A549 (cell line): ENCODE data around the gene THAP3.

Source experiments
- CBX8 ChIP-seq: fragments of 200-600 bp; sonication (generic); IDR thresholded peaks from 2 replicates; pipeline ENCODE4 v1.6.1; 2016
- MYC ChIP-seq: IDR thresholded peaks from 2 replicates; pipeline ENCODE4 v1.6.1; 2012; ENCODE audit warnings: mild to moderate bottlenecking, inconsistent platforms, low read length, improper control_type of control experiment, borderline replicate concordance
- NR3C1 ChIP-seq: fragments of >200 bp; sonication (Bioruptor Twin); formaldehyde crosslinking; IDR thresholded peaks from 3 replicates; pipeline ENCODE4 v1.6.1; 2017
- PHF8 ChIP-seq: fragments of 200-600 bp; sonication (generic); IDR thresholded peaks from 2 replicates; pipeline ENCODE4 v1.6.1; 2016; ENCODE audit warnings: low read depth, mild to moderate bottlenecking, antibody characterized with exemption, moderate library complexity, borderline replicate concordance
- POLR2A ChIP-seq: IDR thresholded peaks from 2 replicates; pipeline ENCODE4 v1.6.1; 2012; ENCODE audit warnings: mild to moderate bottlenecking, low read length
- RAD21 ChIP-seq, 2 experiments: fragments of >200 bp in 1 of 2; sonication (Bioruptor Twin) in 1 of 2; formaldehyde crosslinking in 1 of 2; IDR thresholded peaks in 1 of 2; conservative IDR thresholded peaks in 1 of 2; 2 replicates in 1 of 2; 3 replicates in 1 of 2; pipeline ENCODE4 v1.6.1; 2012 to 2018; ENCODE audit warnings: inconsistent platforms in 1 of 2
- ZC3H11A ChIP-seq: fragments of 450-650 bp; IDR thresholded peaks from 2 replicates; pipeline ENCODE4 v1.6.1; 2014; ENCODE audit warnings: antibody characterized with exemption, mild to moderate bottlenecking
- ZNF302 ChIP-seq: fragments of 250-450 bp; sonication (Bioruptor Pico); IDR thresholded peaks from 2 replicates; pipeline ENCODE4 v1.9.0; 2021; ENCODE audit warnings: inconsistent platforms, mild to moderate bottlenecking, moderate library complexity
- TF ChIP-seq, protein P1 (sequence below): fragments of >200 bp; sonication (Bioruptor Twin); formaldehyde crosslinking; IDR thresholded peaks from 3 replicates; pipeline ENCODE4 v1.5.1; 2016
- TF ChIP-seq, protein P2 (sequence below): fragments of 450-650 bp; IDR thresholded peaks from 2 replicates; pipeline ENCODE4 v1.6.1; 2014; ENCODE audit warnings: antibody characterized with exemption

DNA sequence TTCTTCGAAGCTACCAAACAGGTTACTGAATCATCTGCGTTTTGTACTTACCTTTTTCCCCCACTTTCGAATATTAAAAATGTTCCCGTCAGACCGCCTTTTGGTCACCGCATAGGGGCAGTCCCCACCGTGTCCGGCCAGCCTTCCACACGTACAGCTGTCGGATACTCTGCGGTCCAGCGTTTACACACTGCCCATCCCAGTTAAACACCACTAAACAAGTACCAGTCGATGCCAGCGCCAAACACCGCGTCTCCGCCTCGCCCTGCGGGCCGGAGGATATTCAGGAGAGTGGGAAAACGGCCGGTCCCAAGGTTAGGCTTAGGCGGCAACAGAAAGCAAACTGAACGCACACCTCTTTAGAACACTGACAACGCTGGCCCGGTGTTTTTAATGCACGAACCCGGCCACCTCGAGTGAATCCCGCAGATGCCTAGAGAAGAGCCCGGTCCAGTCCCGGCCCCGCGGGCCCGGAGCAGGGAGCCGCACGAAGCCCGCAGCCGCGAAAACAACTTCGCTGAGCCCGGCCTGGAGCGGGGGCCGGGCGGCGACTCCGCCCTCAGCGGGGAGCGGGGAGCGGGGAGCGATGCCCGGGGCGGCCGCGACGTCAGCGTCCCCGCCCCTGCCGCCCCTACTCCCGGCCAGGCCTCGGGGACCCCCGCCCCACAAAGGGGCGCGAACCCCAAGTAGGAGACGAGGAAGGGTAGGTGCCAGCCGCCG is 11.9 kb upstream of the THAP3 start:
- TF ChIP-seq POLR2A: no peak
- TF ChIP-seq PHF8: no peak
- TF ChIP-seq, protein P1, sequence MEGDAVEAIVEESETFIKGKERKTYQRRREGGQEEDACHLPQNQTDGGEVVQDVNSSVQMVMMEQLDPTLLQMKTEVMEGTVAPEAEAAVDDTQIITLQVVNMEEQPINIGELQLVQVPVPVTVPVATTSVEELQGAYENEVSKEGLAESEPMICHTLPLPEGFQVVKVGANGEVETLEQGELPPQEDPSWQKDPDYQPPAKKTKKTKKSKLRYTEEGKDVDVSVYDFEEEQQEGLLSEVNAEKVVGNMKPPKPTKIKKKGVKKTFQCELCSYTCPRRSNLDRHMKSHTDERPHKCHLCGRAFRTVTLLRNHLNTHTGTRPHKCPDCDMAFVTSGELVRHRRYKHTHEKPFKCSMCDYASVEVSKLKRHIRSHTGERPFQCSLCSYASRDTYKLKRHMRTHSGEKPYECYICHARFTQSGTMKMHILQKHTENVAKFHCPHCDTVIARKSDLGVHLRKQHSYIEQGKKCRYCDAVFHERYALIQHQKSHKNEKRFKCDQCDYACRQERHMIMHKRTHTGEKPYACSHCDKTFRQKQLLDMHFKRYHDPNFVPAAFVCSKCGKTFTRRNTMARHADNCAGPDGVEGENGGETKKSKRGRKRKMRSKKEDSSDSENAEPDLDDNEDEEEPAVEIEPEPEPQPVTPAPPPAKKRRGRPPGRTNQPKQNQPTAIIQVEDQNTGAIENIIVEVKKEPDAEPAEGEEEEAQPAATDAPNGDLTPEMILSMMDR: no peak
- TF ChIP-seq ZC3H11A: no peak
- no peak for TF ChIP-seq NR3C1
- no peak for TF ChIP-seq MYC
- TF ChIP-seq, protein P2, sequence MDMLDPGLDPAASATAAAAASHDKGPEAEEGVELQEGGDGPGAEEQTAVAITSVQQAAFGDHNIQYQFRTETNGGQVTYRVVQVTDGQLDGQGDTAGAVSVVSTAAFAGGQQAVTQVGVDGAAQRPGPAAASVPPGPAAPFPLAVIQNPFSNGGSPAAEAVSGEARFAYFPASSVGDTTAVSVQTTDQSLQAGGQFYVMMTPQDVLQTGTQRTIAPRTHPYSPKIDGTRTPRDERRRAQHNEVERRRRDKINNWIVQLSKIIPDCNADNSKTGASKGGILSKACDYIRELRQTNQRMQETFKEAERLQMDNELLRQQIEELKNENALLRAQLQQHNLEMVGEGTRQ: no peak
- TF ChIP-seq ZNF302: no peak
- TF ChIP-seq RAD21 (conservative IDR thresholded peaks at IDR 0.05 in 1 of 2, IDR thresholded peaks at IDR 0.05 in 1 of 2): no peak
- TF ChIP-seq CBX8: no peak
